ENCODE measurements around the gene CNBD2.

CNBD2 gene

GRCh38 chr20:35968930-35969329, 540 bp downstream of the CNBD2 start:
- Mint-ChIP-seq H3K4me1 (no peaks in the 10 kb centered on the region), H3K36me3 (ENCODE audit: low read depth) (no peaks in the 10 kb centered on the region), H3K27ac (no peak overlapping the region), H3K27me3 (ENCODE audit: low read depth, poor library complexity) (peaks cover 7% of the 10 kb centered on the region), H3K4me3 (no peak overlapping the region), H3K9me3 (no peaks in the 10 kb centered on the region)
- no peak for DNase-seq
- TF ChIP-seq CTCF (IDR thresholded peaks at IDR 0.05) = no peak

GRCh38 chr20:35971981-35972380, 3.6 kb downstream of the CNBD2 start:
- Mint-ChIP-seq H3K4me1 (peaks cover 5% of the 10 kb centered on the region), H3K27me3 (ENCODE audit: low read depth, poor library complexity) (peaks cover 7% of the 10 kb centered on the region), H3K9me3 (no peaks in the 10 kb centered on the region), H3K27ac (no peak overlapping the region), H3K4me3 (no peak overlapping the region), H3K36me3 (ENCODE audit: low read depth) (no peaks in the 10 kb centered on the region)
- DNase-seq = no peak
- no peak for TF ChIP-seq CTCF (IDR thresholded peaks at IDR 0.05)

GRCh38 chr20:35972462-35972861, 4.1 kb downstream of the CNBD2 start:
- no peak for TF ChIP-seq CTCF (IDR thresholded peaks at IDR 0.05)
- Mint-ChIP-seq H3K4me3 (no peak overlapping the region), H3K27ac (no peak overlapping the region), H3K4me1 (peaks cover 5% of the 10 kb centered on the region), H3K27me3 (ENCODE audit: low read depth, poor library complexity) (peaks cover 7% of the 10 kb centered on the region), H3K9me3 (no peaks in the 10 kb centered on the region), H3K36me3 (ENCODE audit: low read depth) (no peaks in the 10 kb centered on the region)
- no peak for DNase-seq

GRCh38 chr20:35974256-35974655, 5.9 kb downstream of the CNBD2 start:
- Mint-ChIP-seq H3K4me3 (no peak overlapping the region), H3K4me1 (peaks cover 5% of the 10 kb centered on the region), H3K27ac (peak overlapping the region; percentile 19), H3K27me3 (ENCODE audit: low read depth, poor library complexity) (peaks cover 2% of the 10 kb centered on the region), H3K36me3 (ENCODE audit: low read depth) (no peaks in the 10 kb centered on the region), H3K9me3 (no peaks in the 10 kb centered on the region)
- no peak for DNase-seq
- TF ChIP-seq CTCF (IDR thresholded peaks at IDR 0.05) = no peak

- TF ChIP-seq CTCF (IDR thresholded peaks at IDR 0.05) = no peak
- H3K36me3 Mint-ChIP-seq (ENCODE audit: low read depth) = no peaks in the 10 kb centered on the region
- no peaks in the 10 kb centered on the region for H3K9me3 Mint-ChIP-seq
- H3K4me1 Mint-ChIP-seq = peaks cover 5% of the 10 kb centered on the region
- DNase-seq = no peak
- H3K4me3 Mint-ChIP-seq = no peak overlapping the region
- H3K27ac Mint-ChIP-seq = no peak overlapping the region
- H3K27me3 Mint-ChIP-seq (ENCODE audit: low read depth, poor library complexity) = no peaks in the 10 kb centered on the region
Observed at GRCh38 chr20:35975576-35976373, 7.4 kb downstream of the CNBD2 start.

- Mint-ChIP-seq H3K9me3 (no peaks in the 10 kb centered on the region), H3K27me3 (ENCODE audit: low read depth, poor library complexity) (peaks cover 2% of the 10 kb centered on the region), H3K4me1 (peaks cover 5% of the 10 kb centered on the region), H3K36me3 (ENCODE audit: low read depth) (no peaks in the 10 kb centered on the region), H3K27ac (no peak overlapping the region), H3K4me3 (no peak overlapping the region)
- no peak for DNase-seq
- TF ChIP-seq CTCF (IDR thresholded peaks at IDR 0.05) = no peak
Observed at GRCh38 chr20:35978041-35978513, 9.7 kb downstream of the CNBD2 start.

Data from nephron progenitor cell (in vitro differentiated cells).